ENCODE measurements around the gene DAD1. TPM values are rescaled to one million over a fixed set of nuclear protein-coding genes. Genes with fewer than 3 reads are reported as not detected.
"Not testable (repeated sequence)": the region's sequence is repeated elsewhere in the genome, so short reads cannot be mapped to it uniquely, and the experiment has no call there.

DAD1 gene
- total RNA-seq, 1 donor from 2014 or later: 244 TPM

GRCh38 chr14:22593189-22593588 lies 4.2 kb upstream of the DAD1 start:
- Histone ChIP-seq H3K27ac (ENCODE audit: low read depth, low read length) (no peak overlapping the region), H3K4me1 (ENCODE audit: control insufficient read depth in 3 of 3, insufficient read depth in 3 of 3, low read length in 3 of 3) (peaks cover 12 to 18% (median 17%) of the 10 kb centered on the region in 3 donors), H3K27me3 (ENCODE audit: control insufficient read depth in 3 of 3, insufficient read depth in 3 of 3, low read length in 3 of 3) (peaks cover 0 to 5% (median 4%) of the 10 kb centered on the region in 3 donors), H3K9me3 (ENCODE audit: control insufficient read depth in 3 of 3, low read length in 3 of 3) (no peaks in the 10 kb centered on the region), H3K4me3 (ENCODE audit: low read length in 3 of 3) (no peak overlapping the region), H3K9ac (ENCODE audit: low read depth in 1 of 3, low read length in 3 of 3) (no peak overlapping the region), H3K36me3 (ENCODE audit: control insufficient read depth in 3 of 3, insufficient read depth in 3 of 3, low read length in 3 of 3) (no peaks in the 10 kb centered on the region)

- H3K4me1 ChIP-seq (ENCODE audit: control insufficient read depth in 3 of 3, insufficient read depth in 3 of 3, low read length in 3 of 3): peaks cover 16 to 32% (median 25%) of the 10 kb centered on the region in 3 donors
- no peaks in the 10 kb centered on the region for H3K9me3 ChIP-seq (ENCODE audit: control insufficient read depth in 3 of 3, low read length in 3 of 3)
- H3K36me3 ChIP-seq (ENCODE audit: control insufficient read depth in 3 of 3, insufficient read depth in 3 of 3, low read length in 3 of 3): peaks cover 0 to 5% (median 0%) of the 10 kb centered on the region in 3 donors
- peaks cover 0 to 2% (median 0%) of the 10 kb centered on the region in 3 donors for H3K27me3 ChIP-seq (ENCODE audit: control insufficient read depth in 3 of 3, insufficient read depth in 3 of 3, low read length in 3 of 3)
- H3K27ac ChIP-seq (ENCODE audit: low read depth, low read length): peak overlapping the region; percentile 85
- peak overlapping the region; percentile 93 to 94 (median 93) for H3K4me3 ChIP-seq (ENCODE audit: low read length in 3 of 3)
- H3K9ac ChIP-seq (ENCODE audit: low read depth in 1 of 3, low read length in 3 of 3): peak overlapping the region; percentile 91 to 94 (median 94)
Measured at GRCh38 chr14:22588526-22589095, 413 bp downstream of the DAD1 start.

- not testable (repeated sequence) for H3K27me3 ChIP-seq (ENCODE audit: control insufficient read depth in 3 of 3, insufficient read depth in 3 of 3, low read length in 3 of 3); H3K36me3 ChIP-seq (ENCODE audit: control insufficient read depth in 3 of 3, insufficient read depth in 3 of 3, low read length in 3 of 3); H3K9me3 ChIP-seq (ENCODE audit: control insufficient read depth in 3 of 3, low read length in 3 of 3)
- Histone ChIP-seq H3K4me1 (ENCODE audit: control insufficient read depth in 3 of 3, insufficient read depth in 3 of 3, low read length in 3 of 3) (peaks cover 16 to 32% (median 25%) of the 10 kb centered on the region in 3 donors), H3K9ac (ENCODE audit: low read depth in 1 of 3, low read length in 3 of 3) (peak overlapping the region; percentile 91 to 94 (median 94)), H3K4me3 (ENCODE audit: low read length in 3 of 3) (peak overlapping the region; percentile 93 to 94 (median 93)), H3K27ac (ENCODE audit: low read depth, low read length) (peak overlapping the region; percentile 85)
Measured at GRCh38 chr14:22587677-22588422, 1.2 kb downstream of the DAD1 start.

- H3K27ac ChIP-seq (ENCODE audit: low read depth, low read length): no peak overlapping the region
- no peak overlapping the region for H3K9ac ChIP-seq (ENCODE audit: low read depth in 1 of 3, low read length in 3 of 3)
- H3K4me3 ChIP-seq (ENCODE audit: low read length in 3 of 3): no peak overlapping the region
- peaks cover 0 to 5% (median 0%) of the 10 kb centered on the region in 3 donors for H3K36me3 ChIP-seq (ENCODE audit: control insufficient read depth in 3 of 3, insufficient read depth in 3 of 3, low read length in 3 of 3)
- no peaks in the 10 kb centered on the region for H3K27me3 ChIP-seq (ENCODE audit: control insufficient read depth in 3 of 3, insufficient read depth in 3 of 3, low read length in 3 of 3)
- H3K4me1 ChIP-seq (ENCODE audit: control insufficient read depth in 3 of 3, insufficient read depth in 3 of 3, low read length in 3 of 3): peaks cover 16 to 32% (median 25%) of the 10 kb centered on the region in 3 donors
- no peaks in the 10 kb centered on the region for H3K9me3 ChIP-seq (ENCODE audit: control insufficient read depth in 3 of 3, low read length in 3 of 3)
Measured at GRCh38 chr14:22587247-22587646, 1.8 kb downstream of the DAD1 start.

- Histone ChIP-seq H3K36me3 (ENCODE audit: control insufficient read depth in 3 of 3, insufficient read depth in 3 of 3, low read length in 3 of 3) (peaks cover 0 to 5% (median 0%) of the 10 kb centered on the region in 3 donors), H3K4me1 (ENCODE audit: control insufficient read depth in 3 of 3, insufficient read depth in 3 of 3, low read length in 3 of 3) (peaks cover 9 to 25% (median 18%) of the 10 kb centered on the region in 3 donors), H3K27me3 (ENCODE audit: control insufficient read depth in 3 of 3, insufficient read depth in 3 of 3, low read length in 3 of 3) (no peaks in the 10 kb centered on the region), H3K4me3 (ENCODE audit: low read length in 3 of 3) (no peak overlapping the region), H3K9me3 (ENCODE audit: control insufficient read depth in 3 of 3, low read length in 3 of 3) (no peaks in the 10 kb centered on the region), H3K9ac (ENCODE audit: low read depth in 1 of 3, low read length in 3 of 3) (no peak overlapping the region), H3K27ac (ENCODE audit: low read depth, low read length) (no peak overlapping the region)
Measured at GRCh38 chr14:22583994-22584393, 5.0 kb downstream of the DAD1 start.

GRCh38 chr14:22580625-22581024 lies 8.4 kb downstream of the DAD1 start:
- no peaks in the 10 kb centered on the region for H3K27me3 ChIP-seq (ENCODE audit: control insufficient read depth in 3 of 3, insufficient read depth in 3 of 3, low read length in 3 of 3)
- H3K4me3 ChIP-seq (ENCODE audit: low read length in 3 of 3): no peak overlapping the region
- H3K9ac ChIP-seq (ENCODE audit: low read depth in 1 of 3, low read length in 3 of 3): no peak overlapping the region
- H3K4me1 ChIP-seq (ENCODE audit: control insufficient read depth in 3 of 3, insufficient read depth in 3 of 3, low read length in 3 of 3): peaks cover 0 to 5% (median 3%) of the 10 kb centered on the region in 3 donors
- H3K27ac ChIP-seq (ENCODE audit: low read depth, low read length): no peak overlapping the region
- no peaks in the 10 kb centered on the region for H3K9me3 ChIP-seq (ENCODE audit: control insufficient read depth in 3 of 3, low read length in 3 of 3)
- H3K36me3 ChIP-seq (ENCODE audit: control insufficient read depth in 3 of 3, insufficient read depth in 3 of 3, low read length in 3 of 3): peaks cover 0 to 2% (median 0%) of the 10 kb centered on the region in 3 donors

GRCh38 chr14:22579881-22580280 lies 9.1 kb downstream of the DAD1 start:
- peaks cover 0 to 4% (median 4%) of the 10 kb centered on the region in 3 donors for H3K36me3 ChIP-seq (ENCODE audit: control insufficient read depth in 3 of 3, insufficient read depth in 3 of 3, low read length in 3 of 3)
- H3K9me3 ChIP-seq (ENCODE audit: control insufficient read depth in 3 of 3, low read length in 3 of 3): no peaks in the 10 kb centered on the region
- no peaks in the 10 kb centered on the region for H3K27me3 ChIP-seq (ENCODE audit: control insufficient read depth in 3 of 3, insufficient read depth in 3 of 3, low read length in 3 of 3)
- H3K4me1 ChIP-seq (ENCODE audit: control insufficient read depth in 3 of 3, insufficient read depth in 3 of 3, low read length in 3 of 3): peaks cover 0 to 5% (median 3%) of the 10 kb centered on the region in 3 donors
- no peak overlapping the region for H3K9ac ChIP-seq (ENCODE audit: low read depth in 1 of 3, low read length in 3 of 3)
- no peak overlapping the region for H3K4me3 ChIP-seq (ENCODE audit: low read length in 3 of 3)
- H3K27ac ChIP-seq (ENCODE audit: low read depth, low read length): no peak overlapping the region

- no peak overlapping the region for H3K27ac ChIP-seq (ENCODE audit: low read depth, low read length)
- H3K4me3 ChIP-seq (ENCODE audit: low read length in 3 of 3): no peak overlapping the region
- peaks cover 0 to 10% (median 10%) of the 10 kb centered on the region in 3 donors for H3K36me3 ChIP-seq (ENCODE audit: control insufficient read depth in 3 of 3, insufficient read depth in 3 of 3, low read length in 3 of 3)
- H3K27me3 ChIP-seq (ENCODE audit: control insufficient read depth in 3 of 3, insufficient read depth in 3 of 3, low read length in 3 of 3): no peaks in the 10 kb centered on the region
- H3K9ac ChIP-seq (ENCODE audit: low read depth in 1 of 3, low read length in 3 of 3): no peak overlapping the region
- no peaks in the 10 kb centered on the region for H3K9me3 ChIP-seq (ENCODE audit: control insufficient read depth in 3 of 3, low read length in 3 of 3)
- H3K4me1 ChIP-seq (ENCODE audit: control insufficient read depth in 3 of 3, insufficient read depth in 3 of 3, low read length in 3 of 3): peaks cover 0 to 4% (median 3%) of the 10 kb centered on the region in 3 donors
Measured at GRCh38 chr14:22579236-22579635, 9.8 kb downstream of the DAD1 start.

- H3K27ac ChIP-seq (ENCODE audit: low read depth, low read length): no peak overlapping the region
- H3K9me3 ChIP-seq (ENCODE audit: control insufficient read depth in 3 of 3, low read length in 3 of 3): no peaks in the 10 kb centered on the region
- H3K27me3 ChIP-seq (ENCODE audit: control insufficient read depth in 3 of 3, insufficient read depth in 3 of 3, low read length in 3 of 3): no peaks in the 10 kb centered on the region
- H3K36me3 ChIP-seq (ENCODE audit: control insufficient read depth in 3 of 3, insufficient read depth in 3 of 3, low read length in 3 of 3): peaks cover 0 to 25% (median 23%) of the 10 kb centered on the region in 3 donors
- H3K4me3 ChIP-seq (ENCODE audit: low read length in 3 of 3): no peak overlapping the region
- peaks cover 0 to 3% (median 0%) of the 10 kb centered on the region in 3 donors for H3K4me1 ChIP-seq (ENCODE audit: control insufficient read depth in 3 of 3, insufficient read depth in 3 of 3, low read length in 3 of 3)
- H3K9ac ChIP-seq (ENCODE audit: low read depth in 1 of 3, low read length in 3 of 3): no peak overlapping the region
Measured at GRCh38 chr14:22577334-22577908, 11.6 kb downstream of the DAD1 start.

- no peak overlapping the region for H3K9ac ChIP-seq (ENCODE audit: low read depth in 1 of 3, low read length in 3 of 3)
- H3K4me3 ChIP-seq (ENCODE audit: low read length in 3 of 3): no peak overlapping the region
- H3K4me1 ChIP-seq (ENCODE audit: control insufficient read depth in 3 of 3, insufficient read depth in 3 of 3, low read length in 3 of 3): peaks cover 7 to 10% (median 7%) of the 10 kb centered on the region in 3 donors
- H3K27ac ChIP-seq (ENCODE audit: low read depth, low read length): no peak overlapping the region
- H3K27me3 ChIP-seq (ENCODE audit: control insufficient read depth in 3 of 3, insufficient read depth in 3 of 3, low read length in 3 of 3): no peaks in the 10 kb centered on the region
- H3K36me3 ChIP-seq (ENCODE audit: control insufficient read depth in 3 of 3, insufficient read depth in 3 of 3, low read length in 3 of 3): peaks cover 0 to 29% (median 28%) of the 10 kb centered on the region in 3 donors
- H3K9me3 ChIP-seq (ENCODE audit: control insufficient read depth in 3 of 3, low read length in 3 of 3): no peaks in the 10 kb centered on the region
Measured at GRCh38 chr14:22573804-22574203, 15.2 kb downstream of the DAD1 start.
